ENCODE data around the gene IFNA2. TPM values are rescaled to one million over a fixed set of nuclear protein-coding genes. Genes with fewer than 3 reads are reported as not detected.

IFNA2 gene
- total and polyA plus RNA-seq, 4 donors = not detected

- Histone ChIP-seq H3K4me3 (ENCODE audit: low read length in 2 of 2) (no peak overlapping the region), H3K27ac (ENCODE audit: low read depth in 1 of 2, low read length in 2 of 2) (no peak overlapping the region), H3K4me1 (ENCODE audit: control insufficient read depth in 1 of 2, insufficient read depth in 2 of 2, low read length in 2 of 2) (no peaks in the 10 kb centered on the region), H3K36me3 (ENCODE audit: control insufficient read depth in 1 of 2, insufficient read depth in 2 of 2, low read length in 1 of 2) (no peaks in the 10 kb centered on the region), H3K9me3 (ENCODE audit: control insufficient read depth, low read length) (no peaks in the 10 kb centered on the region), H3K27me3 (ENCODE audit: control insufficient read depth in 1 of 2, insufficient read depth in 2 of 2, low read length in 1 of 2) (peaks cover 0 to 2% of the 10 kb centered on the region in 2 donors)
- no peak for ATAC-seq (ENCODE audit: low FRiP score)
- DNase-seq = no peak
- 60 to 61% methylated on average over 7 of the region's 7 CpGs for WGBS, 2 donors
- intact Hi-C loops (cut with DNase I) = no loop called here
These were observed 27.4 kb downstream of the IFNA2 start for GRCh38 chr9:21357479-21358460.

DNA sequence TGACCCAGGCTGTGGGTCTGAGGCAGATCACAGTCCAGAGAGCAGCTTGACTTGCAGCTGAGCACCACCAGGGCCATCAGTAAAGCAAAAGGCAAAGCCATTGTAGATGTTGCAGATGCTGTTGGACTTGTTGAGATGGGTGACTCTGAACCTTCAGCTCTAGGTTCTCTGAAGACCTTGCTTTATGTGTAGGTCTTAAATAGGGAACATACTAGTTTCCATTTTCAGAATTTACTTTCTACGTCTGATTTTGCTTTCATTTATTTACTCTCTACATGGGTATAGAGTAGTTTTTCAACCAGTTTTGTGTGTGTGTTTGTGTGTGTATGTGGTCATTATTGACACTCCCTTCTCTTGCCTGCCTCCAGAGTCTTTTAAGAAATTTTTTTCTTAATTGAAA is 34.4 kb downstream of the IFNA2 start, which contains the start of gene IFNA6:
Gene IFNA6 (minus strand): TSS at position 101 of the 400 bp plus-strand sequence. CDS start 0 bp downstream, at position 101.
- H3K27me3 ChIP-seq (ENCODE audit: control insufficient read depth in 1 of 2, insufficient read depth in 2 of 2, low read length in 1 of 2) = no peaks in the 10 kb centered on the region
- intact Hi-C loops (cut with DNase I) = no loop called here
- H3K36me3 ChIP-seq (ENCODE audit: control insufficient read depth in 1 of 2, insufficient read depth in 2 of 2, low read length in 1 of 2) = no peaks in the 10 kb centered on the region
- no peaks in the 10 kb centered on the region for H3K4me1 ChIP-seq (ENCODE audit: control insufficient read depth in 1 of 2, insufficient read depth in 2 of 2, low read length in 2 of 2)
- H3K27ac ChIP-seq (ENCODE audit: low read depth in 1 of 2, low read length in 2 of 2) = no peak within 1 kb of the TSS
- ATAC-seq (ENCODE audit: low FRiP score) (no peak), DNase-seq (no peak)
- H3K9me3 ChIP-seq (ENCODE audit: control insufficient read depth, low read length) = no peaks in the 10 kb centered on the region
- H3K4me3 ChIP-seq (ENCODE audit: low read length in 2 of 2) = no peak within 1 kb of the TSS
- WGBS, 2 donors = 57 to 84% methylated on average over 1 of the region's 1 CpG

GRCh38 chr9:21348430-21348970 is 36.7 kb downstream of the IFNA2 start:
- no peak overlapping the region for H3K4me3 ChIP-seq (ENCODE audit: low read length in 2 of 2)
- 69 to 77% methylated on average over 3 of the region's 3 CpGs for WGBS, 2 donors
- DNase-seq = no peak
- ATAC-seq (ENCODE audit: low FRiP score) = no peak
- intact Hi-C loops (cut with DNase I) = loop anchor here in 1 of 2 donors (5.0 kb wide), 1 partner anchor 44 kb away; no protein-coding TSS in a partner anchor
- H3K9me3 ChIP-seq (ENCODE audit: control insufficient read depth, low read length) = no peaks in the 10 kb centered on the region
- no peak overlapping the region for H3K27ac ChIP-seq (ENCODE audit: low read depth in 1 of 2, low read length in 2 of 2)
- no peaks in the 10 kb centered on the region for H3K4me1 ChIP-seq (ENCODE audit: control insufficient read depth in 1 of 2, insufficient read depth in 2 of 2, low read length in 2 of 2)
- no peaks in the 10 kb centered on the region for H3K27me3 ChIP-seq (ENCODE audit: control insufficient read depth in 1 of 2, insufficient read depth in 2 of 2, low read length in 1 of 2)
- H3K36me3 ChIP-seq (ENCODE audit: control insufficient read depth in 1 of 2, insufficient read depth in 2 of 2, low read length in 1 of 2) = no peaks in the 10 kb centered on the region

DNA sequence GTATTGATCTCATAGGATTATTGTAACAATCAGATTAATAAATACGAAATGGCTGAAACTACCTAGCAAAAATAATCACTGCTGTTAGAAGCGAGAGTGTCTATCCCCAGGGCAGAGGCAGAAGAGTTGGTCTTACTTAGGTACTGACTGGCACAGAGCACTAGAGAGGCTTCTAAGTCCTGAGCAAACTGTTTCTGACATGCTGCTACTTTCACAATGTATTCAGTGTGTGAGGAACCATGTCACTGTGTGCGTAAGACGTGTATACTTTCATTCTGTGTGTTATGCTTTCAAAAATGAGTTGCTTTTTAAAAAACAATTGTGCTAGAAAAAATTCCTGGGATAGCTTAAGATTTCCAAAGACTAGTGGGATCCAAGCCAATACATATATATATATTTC is 44.5 kb downstream of the IFNA2 start:
- H3K27ac ChIP-seq (ENCODE audit: low read depth in 1 of 2, low read length in 2 of 2) = no peak overlapping the region

DNA sequence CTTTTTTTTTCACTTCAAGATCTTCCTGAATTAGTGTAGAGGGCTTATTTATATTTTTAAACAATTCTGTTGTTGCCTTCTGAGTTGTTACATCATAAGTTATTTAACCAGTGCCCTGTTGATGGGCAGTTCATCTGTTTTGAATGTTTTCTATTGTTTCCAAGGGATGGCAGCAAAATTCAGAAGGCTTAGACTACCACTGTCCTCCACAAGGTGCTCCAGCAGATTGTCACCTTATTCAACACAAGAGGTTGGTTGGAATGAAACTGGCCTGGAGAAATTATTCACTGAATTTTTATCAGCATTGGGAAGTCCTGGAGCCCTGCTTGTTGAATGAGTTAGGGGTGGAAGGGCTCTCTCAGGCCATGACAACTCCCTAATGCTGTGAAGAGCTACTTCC is 48.7 kb downstream of the IFNA2 start:
- peaks cover 6 to 16% of the 10 kb centered on the region in 2 donors for H3K4me1 ChIP-seq (ENCODE audit: control insufficient read depth in 1 of 2, insufficient read depth in 2 of 2, low read length in 2 of 2)
- intact Hi-C loops (cut with DNase I) = no loop called here
- H3K36me3 ChIP-seq (ENCODE audit: control insufficient read depth in 1 of 2, insufficient read depth in 2 of 2, low read length in 1 of 2) = no peaks in the 10 kb centered on the region
- H3K9me3 ChIP-seq (ENCODE audit: control insufficient read depth, low read length) = no peaks in the 10 kb centered on the region
- no peak overlapping the region for H3K4me3 ChIP-seq (ENCODE audit: low read length in 2 of 2)
- H3K27ac ChIP-seq (ENCODE audit: low read depth in 1 of 2, low read length in 2 of 2) = no peak overlapping the region
- ATAC-seq (ENCODE audit: low FRiP score) = no peak
- no peaks in the 10 kb centered on the region for H3K27me3 ChIP-seq (ENCODE audit: control insufficient read depth in 1 of 2, insufficient read depth in 2 of 2, low read length in 1 of 2)
- DNase-seq = no peak

More for the DNA sequence above, 44.5 kb downstream of the IFNA2 start:
- intact Hi-C loops (cut with DNase I) = no loop called here
- WGBS, 2 donors = 85 to 86% methylated on average over 4 of the region's 4 CpGs
- no peak for DNase-seq
- Histone ChIP-seq H3K4me1 (ENCODE audit: control insufficient read depth in 1 of 2, insufficient read depth in 2 of 2, low read length in 2 of 2) (no peaks in the 10 kb centered on the region), H3K27me3 (ENCODE audit: control insufficient read depth in 1 of 2, insufficient read depth in 2 of 2, low read length in 1 of 2) (no peaks in the 10 kb centered on the region), H3K36me3 (ENCODE audit: control insufficient read depth in 1 of 2, insufficient read depth in 2 of 2, low read length in 1 of 2) (no peaks in the 10 kb centered on the region), H3K9me3 (ENCODE audit: control insufficient read depth, low read length) (no peaks in the 10 kb centered on the region), H3K4me3 (ENCODE audit: low read length in 2 of 2) (no peak overlapping the region)
- no peak for ATAC-seq (ENCODE audit: low FRiP score)

GRCh38 chr9:21334701-21335632 is 50.2 kb downstream of the IFNA2 start, which contains the start of gene KLHL9:
Gene KLHL9, minus strand, starts transcription at chr9:21335404. Its CDS starts 545 bp downstream, at chr9:21334859.
- ATAC-seq (ENCODE audit: low FRiP score) = peak; percentile 99
- intact Hi-C loops (cut with DNase I) = loop anchor here (5.0 kb wide), 2 partner anchors 62 to 467 kb away; partner anchors contain the start of gene MTAP (in 2 of the 2)
- no peaks in the 10 kb centered on the region for H3K36me3 ChIP-seq (ENCODE audit: control insufficient read depth in 1 of 2, insufficient read depth in 2 of 2, low read length in 1 of 2)
- peak; percentile 96 to 97 for DNase-seq
- peak within 1 kb of the TSS; percentile 83 to 98 for H3K4me3 ChIP-seq (ENCODE audit: low read length in 2 of 2)
- WGBS, 2 donors = 0% methylated on average over 55 of the region's 55 CpGs
- H3K9me3 ChIP-seq (ENCODE audit: control insufficient read depth, low read length) = no peaks in the 10 kb centered on the region
- H3K27me3 ChIP-seq (ENCODE audit: control insufficient read depth in 1 of 2, insufficient read depth in 2 of 2, low read length in 1 of 2) = no peaks in the 10 kb centered on the region
- H3K27ac ChIP-seq (ENCODE audit: low read depth in 1 of 2, low read length in 2 of 2) = peak within 1 kb of the TSS; percentile 51 to 78
- peaks cover 6 to 16% of the 10 kb centered on the region in 2 donors for H3K4me1 ChIP-seq (ENCODE audit: control insufficient read depth in 1 of 2, insufficient read depth in 2 of 2, low read length in 2 of 2)

All from aorta (tissue), 5 donors.